Measurements from ENCODE around the gene SLC50A1.

The SLC50A1 gene

DNA sequence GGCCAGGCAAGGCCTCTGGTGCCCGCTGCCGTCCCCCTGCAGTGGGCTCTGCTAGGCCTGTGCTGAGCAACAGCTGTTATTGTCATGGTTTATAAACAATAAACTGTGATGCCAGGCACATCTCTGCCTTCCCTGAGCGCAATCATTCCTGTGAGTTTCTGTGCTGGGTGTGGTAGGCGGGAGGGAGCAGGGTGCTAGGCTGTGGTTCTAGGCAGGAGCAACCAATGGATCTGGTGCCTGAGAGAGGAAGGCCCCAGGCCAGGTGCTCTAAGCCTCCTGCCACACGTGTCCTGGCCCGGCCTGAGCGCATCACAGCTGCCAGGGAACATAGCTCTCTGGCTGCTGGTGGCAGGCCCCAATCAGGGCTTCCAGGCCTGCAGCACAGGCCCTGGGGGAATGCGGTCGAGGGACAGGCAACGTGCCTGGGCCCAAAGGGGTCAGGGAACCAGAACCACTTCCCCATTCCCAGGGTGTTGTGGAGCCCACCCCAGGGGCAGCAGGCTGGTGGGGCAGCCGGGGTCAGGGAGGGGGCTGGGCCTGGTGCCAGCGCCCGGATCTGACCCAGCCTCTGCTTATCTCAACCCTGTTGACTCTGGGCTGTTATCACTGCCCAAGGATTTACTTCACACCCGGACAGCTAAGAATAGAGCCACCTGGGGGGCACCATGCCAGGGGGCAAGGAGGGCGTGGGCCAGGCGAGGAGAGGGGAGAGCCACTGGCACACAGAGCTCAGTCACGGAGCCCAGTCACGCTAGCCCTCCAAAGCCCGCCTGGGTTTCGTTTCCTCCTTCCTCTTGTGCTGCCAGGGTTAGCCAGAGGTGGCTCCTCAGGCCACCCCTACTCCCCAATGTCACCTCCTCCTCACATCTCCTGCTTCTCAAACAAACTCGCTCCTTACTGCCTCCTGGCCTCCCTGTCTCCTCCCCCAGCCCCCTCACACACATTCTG lies 49.5 kb downstream of the SLC50A1 start:
- DNase-seq (ENCODE audit: low spot score) = no peak

- DNase-seq (ENCODE audit: low spot score) = no peak
Measured at GRCh38 chr1:155185783-155186066, 50.1 kb downstream of the SLC50A1 start.

- DNase-seq (ENCODE audit: low spot score) = no peak
Measured at GRCh38 chr1:155186067-155186793, 50.6 kb downstream of the SLC50A1 start.

GRCh38 chr1:155186794-155187455 lies 51.3 kb downstream of the SLC50A1 start:
- no peak for DNase-seq (ENCODE audit: low spot score)

DNA sequence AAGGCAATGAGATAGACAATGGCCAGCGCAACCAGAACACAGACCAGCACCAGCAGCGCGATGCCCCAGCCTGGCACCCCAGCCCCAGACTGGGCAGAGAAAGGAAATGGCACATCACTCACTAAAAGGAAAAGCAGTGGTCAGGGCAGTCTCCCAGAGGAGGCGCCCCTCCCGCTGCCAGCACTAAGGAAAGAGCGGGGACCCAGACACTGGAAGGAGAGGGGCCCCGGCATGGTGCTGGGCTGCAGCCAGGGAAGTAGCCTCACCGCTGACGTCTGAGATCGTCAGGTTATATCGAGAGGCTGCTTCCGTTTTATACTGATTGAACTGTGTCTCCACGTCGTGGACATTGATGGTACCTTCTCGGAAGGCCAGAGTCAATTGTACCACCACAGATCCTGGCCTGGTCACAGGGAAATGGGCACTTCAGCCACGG lies 51.8 kb downstream of the SLC50A1 start:
- no peak for DNase-seq (ENCODE audit: low spot score)

DNA sequence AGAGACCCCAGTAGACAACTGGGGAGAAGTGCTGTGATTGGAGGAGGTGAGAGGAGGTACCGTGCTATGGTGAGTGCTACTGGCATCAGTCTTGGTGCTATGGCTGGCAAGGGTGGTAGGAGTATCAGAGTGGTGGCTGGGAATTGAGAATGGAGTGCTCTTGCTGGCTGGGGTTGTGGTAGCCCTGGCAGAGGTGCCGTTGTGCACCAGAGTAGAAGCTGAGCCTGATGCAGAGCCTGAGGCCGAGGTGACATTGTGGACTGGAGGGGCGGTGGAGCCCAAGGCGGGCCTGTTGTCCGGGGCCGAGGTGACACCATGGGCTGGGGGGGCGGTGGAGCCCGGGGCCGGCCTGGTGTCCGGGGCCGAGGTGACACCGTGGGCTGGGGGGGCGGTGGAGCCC lies 52.6 kb downstream of the SLC50A1 start:
- DNase-seq (ENCODE audit: low spot score) = no peak
